ENCODE data around the gene EIF1AD.

DNA sequence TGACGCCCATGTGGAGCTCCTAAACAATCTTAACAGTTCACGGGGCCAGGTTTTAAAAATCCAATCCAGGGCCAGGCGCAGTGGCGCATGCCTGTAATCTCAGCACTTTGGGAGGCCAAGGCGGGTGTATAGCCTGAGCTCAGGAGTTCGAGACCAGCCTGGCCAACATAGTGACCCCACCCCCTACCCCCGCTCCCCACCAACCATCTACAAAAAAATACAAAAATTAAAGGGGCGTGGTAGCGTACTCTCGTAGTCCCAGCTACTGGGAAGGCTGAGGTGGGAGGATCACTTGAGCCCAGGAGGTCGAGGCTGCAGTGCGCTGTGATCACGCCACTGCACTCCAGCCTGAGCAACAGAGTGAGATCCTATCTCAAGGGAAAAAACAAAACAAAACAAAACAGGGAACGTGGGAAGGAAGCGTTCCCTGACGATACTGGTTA is 41.1 kb downstream of the EIF1AD start:
- TF ChIP-seq, protein P1, sequence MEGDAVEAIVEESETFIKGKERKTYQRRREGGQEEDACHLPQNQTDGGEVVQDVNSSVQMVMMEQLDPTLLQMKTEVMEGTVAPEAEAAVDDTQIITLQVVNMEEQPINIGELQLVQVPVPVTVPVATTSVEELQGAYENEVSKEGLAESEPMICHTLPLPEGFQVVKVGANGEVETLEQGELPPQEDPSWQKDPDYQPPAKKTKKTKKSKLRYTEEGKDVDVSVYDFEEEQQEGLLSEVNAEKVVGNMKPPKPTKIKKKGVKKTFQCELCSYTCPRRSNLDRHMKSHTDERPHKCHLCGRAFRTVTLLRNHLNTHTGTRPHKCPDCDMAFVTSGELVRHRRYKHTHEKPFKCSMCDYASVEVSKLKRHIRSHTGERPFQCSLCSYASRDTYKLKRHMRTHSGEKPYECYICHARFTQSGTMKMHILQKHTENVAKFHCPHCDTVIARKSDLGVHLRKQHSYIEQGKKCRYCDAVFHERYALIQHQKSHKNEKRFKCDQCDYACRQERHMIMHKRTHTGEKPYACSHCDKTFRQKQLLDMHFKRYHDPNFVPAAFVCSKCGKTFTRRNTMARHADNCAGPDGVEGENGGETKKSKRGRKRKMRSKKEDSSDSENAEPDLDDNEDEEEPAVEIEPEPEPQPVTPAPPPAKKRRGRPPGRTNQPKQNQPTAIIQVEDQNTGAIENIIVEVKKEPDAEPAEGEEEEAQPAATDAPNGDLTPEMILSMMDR (conservative IDR thresholded peaks at IDR 0.05; ENCODE audit: low read length), result no peak
- no peak for TF ChIP-seq EZH2phosphoT487 (IDR thresholded peaks at IDR 0.05; ENCODE audit: borderline replicate concordance, low read depth, low read length)

Data from OCI-LY7 (cell line).